K562 (cell line): Measurements from ENCODE around the gene MARVELD1. TPM values are rescaled to one million over a fixed set of nuclear protein-coding genes. Genes with fewer than 3 reads are reported as not detected.

Source experiments
- ATAC-seq: fragments of 200-7000 bp; cut with Tn5 transposase; 3 replicates; pipeline ENCODE4 v1.9.1; 2020; ENCODE audit warnings: moderate library complexity
- BruUV-seq: library from RNA; stranded (reverse); fragments of 400-500 nt; replicated peaks from 2 replicates; lab custom pipeline; 2021; lab: Mats Ljungman, UMichigan
- CTCF ChIA-PET: fragments of 300-600 bp; formaldehyde crosslinking; extraction: SDS; loops from one replicate; lab custom pipeline; 2021; ENCODE audit warnings: low intra/inter-chr PET ratio; lab: Yijun Ruan, JAX
- POLR2A ChIA-PET: fragments of 300-600, 350-650 bp; sonication (Branson Sonifier 250); formaldehyde crosslinking; extraction: SDS; loops from one replicate; lab custom pipeline; 2021; ENCODE audit warnings: antibody characterized with exemption, inconsistent platforms; lab: Yijun Ruan, JAX
- DNase-seq, 4 experiments: peaks; one replicate each; pipeline versions ENCODE4 v3.0.0 to v3.0.0-alpha.2; 2011 to 2018; ENCODE audit warnings: low spot score in 3 of 4, mixed read lengths in 3 of 4; ENCODE audit errors: extremely low read depth in 1 of 4
- FAIRE-seq: peaks from 2 replicates; lab custom pipeline; 2011; peaks lifted over from hg19 to GRCh38; lab: Jason Lieb, UNC
- H2AFZ ChIP-seq: 2 replicates; pipeline ENCODE4 v1.6.0; 2011; ENCODE audit warnings: low read depth, low read length, control low read depth, inconsistent platforms
- H3K27ac ChIP-seq: fragments of 200-600 bp; 3 replicates; pipeline ENCODE4 v1.8.0; 2011; ENCODE audit warnings: low read depth, mild to moderate bottlenecking, control low read depth, inconsistent platforms, low read length, moderate library complexity, mixed read lengths; ENCODE audit errors: extremely low read depth
- H3K27me3 ChIP-seq, 2 experiments: fragments of 300-600 bp in 1 of 2; 2 replicates in 1 of 2; 3 replicates in 1 of 2; pipeline versions ENCODE4 v1.6.0 to v1.8.0; 2011; ENCODE audit warnings: inconsistent platforms in 2 of 2, low read length in 2 of 2, mild to moderate bottlenecking in 1 of 2, mixed read lengths in 1 of 2, moderate library complexity in 1 of 2; ENCODE audit not compliant: control insufficient read depth in 2 of 2, insufficient read depth in 2 of 2
- H3K36me3 ChIP-seq: fragments of 300-600 bp; 3 replicates; pipeline ENCODE4 v1.8.0; 2011; ENCODE audit warnings: mild to moderate bottlenecking, low read length, inconsistent platforms; ENCODE audit not compliant: control insufficient read depth, insufficient read depth
- H3K4me1 ChIP-seq, 2 experiments: fragments of 200-600 bp in 1 of 2; replicated peaks in 1 of 2; 2 replicates in 1 of 2; 3 replicates in 1 of 2; pipeline versions ENCODE4 v1.5.1 to v1.8.0; 2011; ENCODE audit warnings: inconsistent platforms in 2 of 2, low read length in 2 of 2, mild to moderate bottlenecking in 1 of 2, mixed read lengths in 1 of 2, moderate library complexity in 1 of 2; ENCODE audit not compliant: control insufficient read depth in 2 of 2, insufficient read depth in 2 of 2
- H3K4me2 ChIP-seq: 2 replicates; pipeline ENCODE4 v1.6.1; 2011; ENCODE audit warnings: low read length, control low read depth, inconsistent platforms, mixed read lengths; ENCODE audit not compliant: insufficient read depth
- H3K4me3 ChIP-seq: fragments of 200-600 bp; sonication (generic), shearing (Covaris generic); 2 replicates; pipeline ENCODE4 v1.5.1; 2016; ENCODE audit warnings: control low read depth, inconsistent platforms
- H3K79me2 ChIP-seq: fragments of 200-600 bp; 3 replicates; pipeline ENCODE4 v1.8.0; 2011; ENCODE audit warnings: low read length, inconsistent platforms; ENCODE audit not compliant: control insufficient read depth, insufficient read depth
- H3K9ac ChIP-seq, 2 experiments: 2 replicates each; pipeline versions ENCODE4 v1.6.0 to v1.6.1; 2011; ENCODE audit warnings: low read depth in 2 of 2, low read length in 2 of 2, control low read depth in 1 of 2, inconsistent platforms in 1 of 2, mild to moderate bottlenecking in 1 of 2, mixed read lengths in 1 of 2; ENCODE audit not compliant: insufficient read depth in 1 of 2
- H3K9me1 ChIP-seq: one replicate; pipeline ENCODE4 v1.6.0; 2011; ENCODE audit warnings: inconsistent platforms, mild to moderate bottlenecking, low read length, moderate library complexity; ENCODE audit not compliant: control insufficient read depth, insufficient read depth
- H3K9me3 ChIP-seq: replicated peaks from 2 replicates; pipeline ENCODE4 v1.5.1; 2011; ENCODE audit warnings: low read depth, low read length, inconsistent platforms; ENCODE audit not compliant: control insufficient read depth, insufficient read depth
- H4K20me1 ChIP-seq: replicated peaks from 2 replicates; pipeline ENCODE4 v1.6.1; 2011; ENCODE audit warnings: low read length, inconsistent platforms, mixed read lengths; ENCODE audit not compliant: control insufficient read depth, insufficient read depth
- BMI1 ChIP-seq: fragments of 150-350 bp; IDR thresholded peaks from 2 replicates; pipeline ENCODE4 v1.6.1; 2014; ENCODE audit warnings: low read length
- CBFA2T3 ChIP-seq: fragments of 450-650 bp; IDR thresholded peaks from 2 replicates; pipeline ENCODE4 v1.6.1; 2017
- MAFK ChIP-seq: IDR thresholded peaks from 2 replicates; pipeline ENCODE4 v1.6.1; 2011; ENCODE audit warnings: low read length, improper control_type of control experiment
- MED1 ChIP-seq: sonication (generic); formaldehyde crosslinking; IDR thresholded peaks from 2 replicates; pipeline ENCODE4 v1.8.1; 2023; ENCODE audit warnings: missing genetic modification reagents, borderline replicate concordance
- WGBS: fragments of 100-300 bp; shearing (Covaris generic); methylation state at CpG from one replicate; pipeline ENCODE4 v1.1.6; 2016; ENCODE audit warnings: low coverage, mixed read lengths; ENCODE audit not compliant: insufficient coverage; ENCODE audit errors: missing lambda C conversion rate; 5-methylcytosine and 5-hydroxymethylcytosine counted together
- in situ Hi-C: fragments of 300-500 bp; cut with MboI; formaldehyde crosslinking; loops from 4 replicates; pipeline ENCODE4 v1.15.0; 2018; ENCODE audit warnings: inconsistent platforms, mixed read lengths
- intact Hi-C: fragments of 100-400 bp; cut with micrococcal nuclease; formaldehyde crosslinking; loops from 2 replicates; pipeline ENCODE4 v1.14.2; 2022
- polyA plus RNA-seq, 8 experiments: library from polyadenylated mRNA; depleted of rRNA in 4 of 8; stranded (reverse) in 5 of 8; unstranded in 3 of 8; fragments of >200 nt; fragmentation: Nextera tagmentation in 2 of 8; fragmentation: Illumina TruSeq in 1 of 8; extraction: Ambion mirVana in 2 of 8; extraction: Trizol in 1 of 8; gene quantifications; 2 replicates each; pipeline versions ENCODE4 v1.2.1 to v1.2.3, GENCODE V29; 2011 to 2014; ENCODE audit warnings: inconsistent platforms in 1 of 8, missing spikeins in 1 of 8
- total RNA-seq, 7 experiments: library from RNA; depleted of rRNA in 6 of 7; stranded (reverse); fragments of >200 nt in 6 of 7; fragmentation: Illumina TruSeq in 2 of 7; extraction: Trizol in 2 of 7; gene quantifications; 2 replicates each; pipeline versions ENCODE4 v1.2.1 to v1.2.3, GENCODE V29; 2011 to 2021; ENCODE audit warnings: low replicate concordance in 1 of 7
- TF ChIP-seq, protein P1 (sequence below): fragments of 450-650 bp; IDR thresholded peaks from 2 replicates; pipeline ENCODE4 v1.7.1; 2018; ENCODE audit warnings: mild to moderate bottlenecking, low read depth; ENCODE audit not compliant: partially characterized antibody
- TF ChIP-seq, protein P2 (sequence below): fragments of 450-650 bp; formaldehyde crosslinking; IDR thresholded peaks from 2 replicates; pipeline ENCODE4 v1.4.0; 2022; ENCODE audit warnings: missing genetic modification characterization

Gene MARVELD1
- total and polyA plus RNA-seq, 9 of the 15 experiments (the other 6 are each of a cell fraction or from before 2014, with no cell fraction given), result 2.7 to 12.5 (median 5.3) TPM

DNA sequence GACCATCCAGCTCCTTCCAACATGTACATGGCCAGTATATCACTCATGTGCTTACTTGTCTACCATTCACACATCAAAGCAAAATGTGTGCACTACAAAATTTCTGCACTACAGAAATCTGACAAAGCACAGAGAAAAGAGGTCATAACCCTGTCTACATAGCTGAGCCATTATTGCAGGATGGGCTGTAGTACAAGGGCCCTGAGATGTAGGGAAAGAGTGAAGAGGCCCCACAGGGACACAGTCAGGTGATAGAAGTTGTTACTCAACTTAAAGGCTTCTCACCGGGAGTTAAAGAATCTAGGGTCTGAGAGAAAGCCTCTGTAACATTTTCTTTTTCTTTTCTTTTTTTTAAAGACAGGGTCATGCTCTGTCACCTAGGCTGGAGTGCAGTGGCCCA is 44.0 kb upstream of the MARVELD1 start:
- H3K9ac ChIP-seq, result no peak overlapping the region
- in situ Hi-C loops, result no loop called here
- H3K27ac ChIP-seq, result no peak overlapping the region
- ChIA-PET CTCF (no interaction called here), POLR2A (interaction anchor here (0.6 to 1.2 kb wide), 3 partner anchors 9 to 203 kb away, joined by 4 to 5 read pairs (median 5); no protein-coding TSS in a partner anchor)
- no peak for ATAC-seq
- TF ChIP-seq MAFK, result no peak
- no peak for TF ChIP-seq BMI1
- TF ChIP-seq, protein P1, sequence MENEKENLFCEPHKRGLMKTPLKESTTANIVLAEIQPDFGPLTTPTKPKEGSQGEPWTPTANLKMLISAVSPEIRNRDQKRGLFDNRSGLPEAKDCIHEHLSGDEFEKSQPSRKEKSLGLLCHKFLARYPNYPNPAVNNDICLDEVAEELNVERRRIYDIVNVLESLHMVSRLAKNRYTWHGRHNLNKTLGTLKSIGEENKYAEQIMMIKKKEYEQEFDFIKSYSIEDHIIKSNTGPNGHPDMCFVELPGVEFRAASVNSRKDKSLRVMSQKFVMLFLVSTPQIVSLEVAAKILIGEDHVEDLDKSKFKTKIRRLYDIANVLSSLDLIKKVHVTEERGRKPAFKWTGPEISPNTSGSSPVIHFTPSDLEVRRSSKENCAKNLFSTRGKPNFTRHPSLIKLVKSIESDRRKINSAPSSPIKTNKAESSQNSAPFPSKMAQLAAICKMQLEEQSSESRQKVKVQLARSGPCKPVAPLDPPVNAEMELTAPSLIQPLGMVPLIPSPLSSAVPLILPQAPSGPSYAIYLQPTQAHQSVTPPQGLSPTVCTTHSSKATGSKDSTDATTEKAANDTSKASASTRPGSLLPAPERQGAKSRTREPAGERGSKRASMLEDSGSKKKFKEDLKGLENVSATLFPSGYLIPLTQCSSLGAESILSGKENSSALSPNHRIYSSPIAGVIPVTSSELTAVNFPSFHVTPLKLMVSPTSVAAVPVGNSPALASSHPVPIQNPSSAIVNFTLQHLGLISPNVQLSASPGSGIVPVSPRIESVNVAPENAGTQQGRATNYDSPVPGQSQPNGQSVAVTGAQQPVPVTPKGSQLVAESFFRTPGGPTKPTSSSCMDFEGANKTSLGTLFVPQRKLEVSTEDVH, result no peak
- TF ChIP-seq, protein P2, sequence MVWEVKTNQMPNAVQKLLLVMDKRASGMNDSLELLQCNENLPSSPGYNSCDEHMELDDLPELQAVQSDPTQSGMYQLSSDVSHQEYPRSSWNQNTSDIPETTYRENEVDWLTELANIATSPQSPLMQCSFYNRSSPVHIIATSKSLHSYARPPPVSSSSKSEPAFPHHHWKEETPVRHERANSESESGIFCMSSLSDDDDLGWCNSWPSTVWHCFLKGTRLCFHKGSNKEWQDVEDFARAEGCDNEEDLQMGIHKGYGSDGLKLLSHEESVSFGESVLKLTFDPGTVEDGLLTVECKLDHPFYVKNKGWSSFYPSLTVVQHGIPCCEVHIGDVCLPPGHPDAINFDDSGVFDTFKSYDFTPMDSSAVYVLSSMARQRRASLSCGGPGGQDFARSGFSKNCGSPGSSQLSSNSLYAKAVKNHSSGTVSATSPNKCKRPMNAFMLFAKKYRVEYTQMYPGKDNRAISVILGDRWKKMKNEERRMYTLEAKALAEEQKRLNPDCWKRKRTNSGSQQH, result no peak
- TF ChIP-seq CBFA2T3, result no peak
- TF ChIP-seq MED1 (CRISPR knock-in tag), result no peak
- H2AFZ ChIP-seq, result no peak overlapping the region
- H3K36me3 ChIP-seq, result peaks cover 59% of the 10 kb centered on the region; the same call in 2 of the 3 replicates
- no peaks in the 10 kb centered on the region for H3K79me2 ChIP-seq
- intact Hi-C loops, result no loop called here
- BruUV-seq, result no TSS peak
- peaks cover 19 to 30% of the 10 kb centered on the region in 2 experiments for H3K4me1 ChIP-seq
- DNase-seq, result no peak
- H3K9me3 ChIP-seq, result no peaks in the 10 kb centered on the region
- no peaks in the 10 kb centered on the region for H3K9me1 ChIP-seq
- H3K27me3 ChIP-seq, result no peaks in the 10 kb centered on the region
- FAIRE-seq, result no peak
- H3K4me3 ChIP-seq, result no peak overlapping the region
- no peaks in the 10 kb centered on the region for H4K20me1 ChIP-seq
- H3K4me2 ChIP-seq, result no peak overlapping the region
- 90% methylated on average over 1 of the region's 1 CpG for WGBS
